Stimulated activated CD4-positive, alpha-beta T cell treated with anti-CD3 and anti-CD28 coated beads, Interleukin-15, amount 100 ng/mL, for 24 hours (primary cell): ENCODE results near the gene ELFN1.

Experiments used
- DNase-seq: peaks from one replicate; pipeline ENCODE4 v3.0.0-alpha.2; 2020

The ELFN1 gene

DNA sequence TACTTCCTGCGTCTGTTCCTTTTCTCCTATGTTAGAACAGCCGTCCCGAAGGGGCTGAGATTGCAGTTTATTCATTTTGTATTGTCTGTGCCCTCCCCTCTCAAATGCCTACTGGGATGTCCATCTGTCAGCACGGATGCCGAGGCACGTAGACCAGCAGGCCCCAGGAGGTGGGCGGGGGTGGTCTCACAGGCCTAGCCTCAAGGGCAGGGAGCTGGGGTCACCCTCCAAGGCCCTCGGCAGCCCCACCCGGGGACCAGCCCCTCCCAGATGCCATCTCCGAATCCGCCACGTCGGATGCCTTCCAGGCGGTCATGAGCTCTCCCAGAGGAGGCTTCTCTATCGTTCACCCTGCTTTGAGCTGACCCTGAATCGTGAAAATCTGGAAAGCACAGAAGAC, 59.7 kb downstream of the ELFN1 start:
- DNase-seq: no peak

GRCh38 chr7:1732072-1732471, 62.0 kb downstream of the ELFN1 start:
- no peak for DNase-seq

GRCh38 chr7:1732645-1733044, 62.6 kb downstream of the ELFN1 start:
- no peak for DNase-seq

- no peak for DNase-seq
Measured at GRCh38 chr7:1733206-1733907, 63.3 kb downstream of the ELFN1 start.

GRCh38 chr7:1733908-1734730, 64.0 kb downstream of the ELFN1 start:
- DNase-seq: no peak

DNA sequence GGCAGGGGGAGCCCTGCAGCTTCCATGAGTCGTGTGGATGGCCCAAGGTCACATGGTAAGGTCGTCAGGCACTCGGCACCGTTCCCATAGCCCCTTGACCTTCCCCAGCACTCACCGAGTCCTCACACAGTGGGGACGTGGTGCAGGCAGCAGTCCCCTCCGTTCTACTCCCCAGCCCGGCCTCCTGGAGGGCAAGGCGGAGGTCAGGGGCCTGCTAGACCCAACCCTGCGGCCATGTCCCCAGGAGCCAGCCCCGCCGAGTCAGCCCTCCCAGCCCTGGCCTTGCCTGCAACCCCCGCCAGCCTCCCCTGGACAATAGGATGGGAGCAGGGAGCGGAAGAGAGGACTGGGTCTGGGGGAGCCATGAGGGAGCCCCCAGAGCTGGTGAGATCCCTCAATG, 65.2 kb downstream of the ELFN1 start:
- no peak for DNase-seq

GRCh38 chr7:1735806-1736483, 65.9 kb downstream of the ELFN1 start:
- DNase-seq: no peak

DNA sequence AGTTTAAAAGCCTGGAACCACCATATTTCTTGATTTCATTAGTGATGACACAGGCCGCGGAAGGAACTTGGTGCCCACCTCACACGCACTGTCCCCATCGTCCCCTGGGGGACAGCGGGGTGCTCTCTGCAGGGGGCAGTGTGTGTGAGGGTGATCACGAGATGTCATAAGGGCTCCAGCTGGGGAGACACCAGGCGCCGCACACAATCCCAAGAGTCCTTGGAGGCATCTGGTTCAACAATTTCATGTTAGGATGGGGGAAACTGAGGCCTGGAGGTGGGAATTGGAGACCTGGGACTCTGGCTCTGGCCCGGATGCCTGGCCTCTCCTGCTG, 66.4 kb downstream of the ELFN1 start:
- no peak for DNase-seq

DNA sequence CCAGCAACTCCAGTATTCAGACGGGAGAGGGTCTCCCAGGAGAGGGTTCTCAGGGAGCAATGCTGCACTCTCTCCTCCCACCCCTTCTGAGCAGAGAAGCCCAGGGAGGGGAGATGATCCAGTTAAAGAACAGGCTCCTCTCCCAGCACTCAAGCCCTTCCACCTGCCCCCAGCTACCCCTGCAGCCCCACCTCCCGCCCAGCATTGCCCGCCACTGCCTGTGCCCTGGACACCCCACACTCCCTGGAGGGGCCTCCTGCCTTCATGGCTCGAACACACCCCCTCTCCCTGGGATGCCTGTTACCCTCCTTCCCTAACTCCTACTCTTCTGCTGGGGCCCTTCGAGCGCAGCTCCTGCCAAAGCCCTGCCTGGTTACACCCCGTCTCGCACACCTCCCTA, 66.8 kb downstream of the ELFN1 start:
- no peak for DNase-seq

GRCh38 chr7:1737523-1737922, 67.4 kb downstream of the ELFN1 start:
- DNase-seq: no peak

- no peak for DNase-seq
Measured at GRCh38 chr7:1737956-1738355, 67.9 kb downstream of the ELFN1 start.

DNA sequence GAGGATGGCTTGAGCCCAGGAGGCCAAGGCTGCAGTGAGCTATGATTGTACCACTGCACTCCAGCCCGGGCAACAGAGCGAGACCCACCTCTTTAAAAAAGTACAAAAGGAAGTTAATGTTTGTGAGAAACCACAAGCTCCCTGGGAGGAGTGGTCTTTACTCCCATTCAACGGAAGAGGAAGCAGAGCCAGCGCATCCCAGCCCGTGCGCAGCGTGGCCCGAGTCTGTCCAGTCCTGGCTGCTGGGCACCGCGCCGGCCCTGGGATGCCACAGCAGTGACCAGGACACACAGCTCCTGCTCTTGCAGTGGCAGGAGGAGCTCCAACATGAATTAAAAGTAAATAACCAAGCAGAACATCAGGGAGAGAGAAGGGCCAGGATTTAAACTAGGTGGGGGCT, 68.4 kb downstream of the ELFN1 start:
- no peak for DNase-seq

- DNase-seq: no peak
Measured at GRCh38 chr7:1738956-1739355, 68.9 kb downstream of the ELFN1 start.

DNA sequence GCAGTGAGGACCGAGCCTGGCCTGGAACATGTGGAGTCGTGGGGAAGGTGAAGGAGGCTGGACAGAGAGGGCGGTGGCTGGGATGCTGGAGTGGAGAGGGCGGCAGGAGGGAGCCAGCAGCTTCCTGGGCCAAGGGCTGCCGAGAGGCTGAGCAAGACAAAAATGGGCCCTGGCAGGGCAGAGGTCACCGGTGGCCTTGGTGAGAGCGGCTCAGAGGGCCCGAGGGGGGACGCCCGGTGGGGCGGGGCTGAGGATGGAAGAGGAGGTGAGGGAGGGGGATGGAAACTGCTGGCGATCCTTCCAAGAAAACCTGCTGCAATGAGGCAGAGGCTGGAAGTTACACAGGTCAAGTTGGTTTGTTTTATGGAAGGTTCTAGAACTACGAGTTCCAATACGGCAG, 69.5 kb downstream of the ELFN1 start:
- DNase-seq: no peak

DNA sequence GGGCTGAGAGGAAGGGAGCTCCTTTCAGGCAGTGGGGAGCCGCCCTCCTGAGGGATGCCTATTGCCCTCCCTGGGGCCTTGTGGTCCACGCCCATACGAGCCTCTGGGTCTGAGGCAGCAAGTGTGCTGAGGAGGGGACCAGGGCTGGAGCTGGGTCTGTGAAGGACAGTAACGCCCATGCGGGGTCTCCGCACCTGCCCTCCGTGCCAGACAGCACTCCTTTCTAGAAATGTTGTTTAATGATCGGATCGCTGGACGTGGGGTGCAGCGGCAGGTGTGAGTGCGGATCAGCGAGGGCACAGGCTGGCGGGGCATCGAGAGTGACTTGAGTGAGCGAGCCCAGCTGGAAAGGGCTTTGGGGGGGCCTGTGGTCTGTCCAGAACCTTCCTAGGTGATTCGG, 70.1 kb downstream of the ELFN1 start:
- no peak for DNase-seq

GRCh38 chr7:1741246-1741645, 71.2 kb downstream of the ELFN1 start:
- DNase-seq: no peak

DNA sequence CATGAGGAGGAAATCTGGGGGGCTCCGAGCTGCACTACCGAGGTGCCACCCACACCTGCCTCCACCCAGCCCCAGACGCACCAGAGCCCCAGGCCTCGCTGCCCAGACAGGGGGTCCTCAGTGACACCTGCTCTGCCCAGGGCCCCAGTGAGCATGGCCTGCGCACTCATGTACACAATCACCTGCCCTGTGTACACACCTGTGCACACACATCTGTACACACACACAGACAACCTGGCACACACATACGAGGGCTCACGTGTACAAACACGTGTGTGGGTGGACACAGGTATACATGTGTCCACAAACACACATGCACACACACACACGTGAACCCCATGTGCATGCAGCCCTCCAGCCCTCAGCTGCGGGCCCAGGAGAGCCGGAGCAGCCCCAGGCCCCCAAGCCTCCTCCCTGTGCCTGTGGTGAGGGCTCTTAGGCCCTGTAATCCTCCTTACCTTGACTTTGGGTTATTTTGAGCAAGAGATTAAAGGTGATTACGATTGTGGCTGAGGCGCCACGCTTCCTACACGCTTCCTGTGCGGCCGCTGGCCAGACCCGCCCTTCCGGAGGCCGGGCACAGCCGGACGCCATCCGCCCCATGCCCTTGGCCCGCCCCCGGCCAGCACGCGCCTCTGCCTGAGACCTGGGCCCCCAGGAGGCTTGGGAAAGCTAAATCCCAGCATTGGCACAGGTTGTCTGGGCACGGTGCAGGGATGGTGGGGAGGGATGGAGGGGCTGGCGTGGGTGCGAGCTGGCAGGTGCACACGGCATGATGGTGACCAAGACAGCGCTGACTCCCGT, 71.9 kb downstream of the ELFN1 start:
- DNase-seq: no peak

- DNase-seq: peak; percentile 19
Measured at GRCh38 chr7:1742555-1743303, 72.7 kb downstream of the ELFN1 start.

GRCh38 chr7:1743481-1744230, 73.6 kb downstream of the ELFN1 start:
- DNase-seq: no peak

- no peak for DNase-seq
Measured at GRCh38 chr7:1744296-1745017, 74.4 kb downstream of the ELFN1 start.

- DNase-seq: no peak
Measured at GRCh38 chr7:1745018-1745532, 75.0 kb downstream of the ELFN1 start.
